ENCODE measurements around the gene CKS1B. TPM values are rescaled to one million over a fixed set of nuclear protein-coding genes. Genes with fewer than 3 reads are reported as not detected.

Gene CKS1B
- total RNA-seq, 1 experiment from 2014 or later: 259 TPM

- intact Hi-C loops (cut with micrococcal nuclease; ENCODE audit: unreplicated experiment): loop anchor here (2.0 kb wide), 1 partner anchor 39 kb away; no protein-coding TSS in a partner anchor
- Histone ChIP-seq H3K4me1 (peaks cover 13% of the 10 kb centered on the region), H3K9me3 (no peaks in the 10 kb centered on the region), H3K27me3 (replicated peaks; ENCODE audit: control insufficient read depth, insufficient read depth, low read length) (no peaks in the 10 kb centered on the region), H3K4me3 (ENCODE audit: low read depth, low read length) (no peak overlapping the region), H3K36me3 (ENCODE audit: control insufficient read depth, insufficient read depth, low read length) (no peaks in the 10 kb centered on the region)
- no peak for DNase-seq
- Mint-ChIP-seq H3K4me3 (ENCODE audit: unreplicated experiment) (no peak overlapping the region), H3K4me1 (ENCODE audit: low read depth, unreplicated experiment) (peaks cover 14% of the 10 kb centered on the region), H3K9me3 (ENCODE audit: unreplicated experiment) (no peaks in the 10 kb centered on the region), H3K27ac (ENCODE audit: unreplicated experiment) (no peak overlapping the region), H3K27me3 (ENCODE audit: insufficient read depth, unreplicated experiment) (no peaks in the 10 kb centered on the region), H3K36me3 (ENCODE audit: insufficient read depth, unreplicated experiment) (no peaks in the 10 kb centered on the region)
- ChIA-PET POLR2A (interaction anchor here (0.7 to 1.7 kb wide), 3 partner anchors 27 to 183 kb away, joined by 4 to 7 read pairs (median 4); no protein-coding TSS in a partner anchor), CTCF (interaction anchor here (0.8 to 1.4 kb wide), 2 partner anchors 43 to 72 kb away, joined by 5 read pairs; no protein-coding TSS in a partner anchor)
- BruUV-seq (replicated peaks): TSS peak; percentile 57
- no peak for TF ChIP-seq CTCF (IDR thresholded peaks at IDR 0.05; ENCODE audit: insufficient read depth in 1 of 2, low read depth in 1 of 2, low read length in 1 of 2, severe bottlenecking in 1 of 2, unreplicated experiment in 1 of 2)
These were observed 29.1 kb upstream of the CKS1B start for GRCh38 chr1:154945160-154945961.

DNA sequence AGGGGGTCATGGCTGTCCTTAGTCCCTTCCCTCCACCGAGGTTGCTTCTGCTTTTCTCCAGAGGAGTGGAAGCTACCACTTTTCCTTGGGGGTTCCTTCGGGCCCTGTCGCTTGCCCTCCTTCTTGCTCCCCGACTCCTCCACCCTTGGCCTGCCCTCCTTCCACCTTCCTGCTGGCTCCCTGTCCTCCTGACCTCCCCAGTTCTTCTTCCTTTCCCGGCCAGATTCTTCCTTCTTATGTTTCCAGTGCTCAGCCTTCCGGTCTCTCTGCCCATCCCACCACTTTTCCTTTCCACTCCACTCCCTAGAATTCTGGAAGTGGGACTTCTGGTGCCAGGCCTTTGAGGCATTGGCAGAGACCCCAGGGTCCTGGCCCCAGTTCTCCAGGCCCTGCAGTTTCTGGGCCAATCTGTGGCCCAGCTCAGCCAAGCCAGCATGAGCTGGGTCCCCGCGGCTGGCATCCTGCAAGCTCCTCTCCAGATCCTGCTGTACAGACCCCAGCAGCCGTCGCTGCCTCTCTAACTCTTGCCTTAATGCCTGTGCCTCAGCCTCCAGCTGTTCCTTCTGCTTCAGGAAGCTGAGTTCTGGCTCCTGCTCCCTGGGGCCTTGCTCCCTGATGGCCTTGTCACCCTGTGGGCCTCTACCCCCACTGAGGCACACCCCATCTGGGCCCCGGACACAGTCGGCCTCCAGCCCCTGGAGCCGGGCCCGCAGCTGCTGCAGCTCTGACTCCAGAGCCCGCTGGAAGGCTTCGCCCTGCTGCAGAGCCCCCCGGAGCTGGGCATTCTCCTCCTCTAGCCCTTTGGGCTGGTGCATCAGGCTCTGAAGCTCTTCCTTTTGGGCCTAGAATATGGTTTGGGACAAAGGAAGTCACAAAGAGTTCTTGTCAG lies 28.3 kb upstream of the CKS1B start:
- intact Hi-C loops (cut with micrococcal nuclease; ENCODE audit: unreplicated experiment): loop anchor here (2.0 kb wide), 1 partner anchor 39 kb away; no protein-coding TSS in a partner anchor
- H3K9me3 Mint-ChIP-seq (ENCODE audit: unreplicated experiment): no peaks in the 10 kb centered on the region
- peaks cover 13% of the 10 kb centered on the region for H3K4me1 ChIP-seq
- no peaks in the 10 kb centered on the region for H3K36me3 ChIP-seq (ENCODE audit: control insufficient read depth, insufficient read depth, low read length)
- H3K27me3 Mint-ChIP-seq (ENCODE audit: insufficient read depth, unreplicated experiment): no peaks in the 10 kb centered on the region
- DNase-seq: no peak
- ChIA-PET CTCF (interaction anchor here (1.1 kb wide), 1 partner anchor 9 kb away, joined by 3 read pairs; the partner anchor contains the start of gene PBXIP1), POLR2A (interaction anchor here (0.7 kb wide), 1 partner anchor 75 kb away, joined by 4 read pairs; no protein-coding TSS in a partner anchor)
- no peak overlapping the region for H3K4me3 ChIP-seq (ENCODE audit: low read depth, low read length)
- H3K27ac Mint-ChIP-seq (ENCODE audit: unreplicated experiment): no peak overlapping the region
- TF ChIP-seq CTCF (IDR thresholded peaks at IDR 0.05; ENCODE audit: insufficient read depth in 1 of 2, low read depth in 1 of 2, low read length in 1 of 2, severe bottlenecking in 1 of 2, unreplicated experiment in 1 of 2): no peak
- peaks cover 14% of the 10 kb centered on the region for H3K4me1 Mint-ChIP-seq (ENCODE audit: low read depth, unreplicated experiment)
- no peaks in the 10 kb centered on the region for H3K36me3 Mint-ChIP-seq (ENCODE audit: insufficient read depth, unreplicated experiment)
- BruUV-seq (replicated peaks): no TSS peak
- no peaks in the 10 kb centered on the region for H3K27me3 ChIP-seq (replicated peaks; ENCODE audit: control insufficient read depth, insufficient read depth, low read length)
- no peaks in the 10 kb centered on the region for H3K9me3 ChIP-seq
- H3K4me3 Mint-ChIP-seq (ENCODE audit: unreplicated experiment): no peak overlapping the region

DNA sequence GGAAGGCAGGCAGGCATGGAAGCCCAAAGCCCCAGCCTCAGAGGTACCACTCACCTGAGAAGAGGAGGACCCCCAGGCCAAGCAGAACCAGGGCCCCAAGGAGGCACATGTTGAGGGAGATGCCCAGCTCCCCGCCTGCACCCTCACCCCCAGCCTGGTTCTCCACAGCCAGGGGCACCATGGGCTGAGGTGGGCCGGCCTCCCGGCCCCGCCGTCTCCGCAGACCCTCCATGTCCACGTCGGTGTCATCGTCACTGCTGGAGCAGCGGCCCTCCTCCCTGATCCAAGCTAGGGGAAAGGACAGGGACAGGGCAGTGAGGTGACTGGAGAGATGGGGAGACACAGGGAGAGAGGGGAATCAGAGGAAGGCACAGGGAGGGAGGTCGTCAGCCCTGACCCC lies 26.4 kb upstream of the CKS1B start:
- Histone ChIP-seq H3K36me3 (ENCODE audit: control insufficient read depth, insufficient read depth, low read length) (no peaks in the 10 kb centered on the region), H3K9me3 (no peaks in the 10 kb centered on the region), H3K4me3 (ENCODE audit: low read depth, low read length) (no peak overlapping the region), H3K4me1 (peaks cover 13% of the 10 kb centered on the region), H3K27me3 (replicated peaks; ENCODE audit: control insufficient read depth, insufficient read depth, low read length) (no peaks in the 10 kb centered on the region)
- no peak overlapping the region for H3K27ac Mint-ChIP-seq (ENCODE audit: unreplicated experiment)
- H3K9me3 Mint-ChIP-seq (ENCODE audit: unreplicated experiment): no peaks in the 10 kb centered on the region
- intact Hi-C loops (cut with micrococcal nuclease; ENCODE audit: unreplicated experiment): no loop called here
- no peak overlapping the region for H3K4me3 Mint-ChIP-seq (ENCODE audit: unreplicated experiment)
- no TSS peak for BruUV-seq (replicated peaks)
- TF ChIP-seq CTCF (IDR thresholded peaks at IDR 0.05; ENCODE audit: insufficient read depth in 1 of 2, low read depth in 1 of 2, low read length in 1 of 2, severe bottlenecking in 1 of 2, unreplicated experiment in 1 of 2): no peak
- CTCF ChIA-PET: interaction anchor here (0.7 kb wide), 1 partner anchor 8 kb away, joined by 3 read pairs; no protein-coding TSS in a partner anchor
- no peak for DNase-seq
- H3K36me3 Mint-ChIP-seq (ENCODE audit: insufficient read depth, unreplicated experiment): no peaks in the 10 kb centered on the region
- POLR2A ChIA-PET: no interaction called here
- H3K4me1 Mint-ChIP-seq (ENCODE audit: low read depth, unreplicated experiment): peaks cover 14% of the 10 kb centered on the region
- H3K27me3 Mint-ChIP-seq (ENCODE audit: insufficient read depth, unreplicated experiment): no peaks in the 10 kb centered on the region
